HG03064 (cell line): ENCODE results near the gene NRN1L.

Experiments used
- ATAC-seq: cut with Tn5 transposase; IDR thresholded peaks from one replicate; pipeline ENCODE4 v1.9.1; 2021; ENCODE audit warnings: low read depth; ENCODE audit not compliant: unreplicated experiment

NRN1L gene

GRCh38 chr16:67881621-67882161, 3.0 kb upstream of the NRN1L start:
- no peak for ATAC-seq

GRCh38 chr16:67882374-67883145, 2.1 kb upstream of the NRN1L start:
- ATAC-seq, result no peak

GRCh38 chr16:67883146-67883871, 1.4 kb upstream of the NRN1L start:
- no peak for ATAC-seq

- ATAC-seq, result no peak
These were observed 818 bp upstream of the NRN1L start for GRCh38 chr16:67883872-67884261.

- no peak for ATAC-seq
These were observed 860 bp downstream of the NRN1L start for GRCh38 chr16:67885545-67885944.

GRCh38 chr16:67885976-67886375, 1.3 kb downstream of the NRN1L start:
- no peak for ATAC-seq

- no peak for ATAC-seq
These were observed 1.7 kb downstream of the NRN1L start for GRCh38 chr16:67886387-67886786.

- ATAC-seq, result no peak
These were observed 3.6 kb downstream of the NRN1L start for GRCh38 chr16:67888331-67888730.

- ATAC-seq, result no peak
These were observed 7.7 kb downstream of the NRN1L start for GRCh38 chr16:67892375-67892774.

- ATAC-seq, result peak; percentile 83
These were observed 8.4 kb downstream of the NRN1L start, which contains the start of gene PSKH1 for GRCh38 chr16:67892899-67893742. PSKH1 (plus strand) TSS chr16:67893254; CDS start chr16:67908750, 15,496 bp downstream.

- ATAC-seq, result no peak
These were observed 9.2 kb downstream of the NRN1L start for GRCh38 chr16:67893743-67894399.

GRCh38 chr16:67897231-67897630, 12.5 kb downstream of the NRN1L start:
- no peak for ATAC-seq

GRCh38 chr16:67901734-67902133, 17.0 kb downstream of the NRN1L start:
- ATAC-seq, result no peak

- ATAC-seq, result no peak
These were observed 18.1 kb downstream of the NRN1L start for GRCh38 chr16:67902831-67903230.

GRCh38 chr16:67907397-67908180, 22.9 kb downstream of the NRN1L start:
- no peak for ATAC-seq

- ATAC-seq, result no peak
These were observed 24.5 kb downstream of the NRN1L start for GRCh38 chr16:67909056-67909742.

- no peak for ATAC-seq
These were observed 25.5 kb downstream of the NRN1L start for GRCh38 chr16:67910158-67910557.

- ATAC-seq, result no peak
These were observed 30.2 kb downstream of the NRN1L start for GRCh38 chr16:67914758-67915495.
